Skeletal muscle satellite cell (primary cell): ENCODE results near the gene LRRC56.

ENCODE experiments used
- H3K27me3 ChIP-seq: 2 replicates; pipeline ENCODE4 v1.7.0; 2013; ENCODE audit warnings: low read length; ENCODE audit not compliant: control insufficient read depth, insufficient read depth
- H3K36me3 ChIP-seq: 2 replicates; pipeline ENCODE4 v1.7.0; 2013; ENCODE audit warnings: mild to moderate bottlenecking, control low read depth, low read length; ENCODE audit not compliant: insufficient read depth
- H3K4me1 ChIP-seq: 2 replicates; pipeline ENCODE4 v1.7.0; 2013; ENCODE audit warnings: low read length; ENCODE audit not compliant: control insufficient read depth, insufficient read depth
- H3K4me2 ChIP-seq: 2 replicates; pipeline ENCODE4 v1.7.0; 2013; ENCODE audit warnings: mild to moderate bottlenecking, low read length
- H3K4me3 ChIP-seq: 2 replicates; pipeline ENCODE4 v1.7.0; 2013; ENCODE audit warnings: low read length
- H3K9ac ChIP-seq: 2 replicates; pipeline ENCODE4 v1.7.0; 2013; ENCODE audit warnings: mild to moderate bottlenecking, low read depth, low read length, moderate library complexity
- H3K9me3 ChIP-seq: replicated peaks from 2 replicates; pipeline ENCODE4 v1.7.0; 2013; ENCODE audit warnings: mild to moderate bottlenecking, control low read depth, low read length

The LRRC56 gene

GRCh38 chr11:578276-579035 is 41.1 kb downstream of the LRRC56 start:
- H3K9me3 ChIP-seq = no peaks in the 10 kb centered on the region
- H3K4me1 ChIP-seq = peaks cover 34% of the 10 kb centered on the region
- H3K9ac ChIP-seq = peak overlapping the region; percentile 98
- no peaks in the 10 kb centered on the region for H3K27me3 ChIP-seq
- H3K4me2 ChIP-seq = peak overlapping the region; percentile 89
- peak overlapping the region; percentile 90 for H3K4me3 ChIP-seq
- H3K36me3 ChIP-seq = peaks cover 2% of the 10 kb centered on the region

- Histone ChIP-seq H3K9me3 (no peaks in the 10 kb centered on the region), H3K9ac (no peak overlapping the region), H3K36me3 (peaks cover 10% of the 10 kb centered on the region), H3K4me2 (peak overlapping the region; percentile 32), H3K4me1 (peaks cover 31% of the 10 kb centered on the region), H3K4me3 (no peak overlapping the region), H3K27me3 (no peaks in the 10 kb centered on the region)
These were observed 42.7 kb downstream of the LRRC56 start for GRCh38 chr11:579830-580601.

- H3K4me3 ChIP-seq = no peak overlapping the region
- H3K9ac ChIP-seq = no peak overlapping the region
- H3K36me3 ChIP-seq = peaks cover 12% of the 10 kb centered on the region
- no peak overlapping the region for H3K4me2 ChIP-seq
- no peaks in the 10 kb centered on the region for H3K27me3 ChIP-seq
- peaks cover 26% of the 10 kb centered on the region for H3K4me1 ChIP-seq
- no peaks in the 10 kb centered on the region for H3K9me3 ChIP-seq
These were observed 44.0 kb downstream of the LRRC56 start for GRCh38 chr11:581342-581741.

DNA sequence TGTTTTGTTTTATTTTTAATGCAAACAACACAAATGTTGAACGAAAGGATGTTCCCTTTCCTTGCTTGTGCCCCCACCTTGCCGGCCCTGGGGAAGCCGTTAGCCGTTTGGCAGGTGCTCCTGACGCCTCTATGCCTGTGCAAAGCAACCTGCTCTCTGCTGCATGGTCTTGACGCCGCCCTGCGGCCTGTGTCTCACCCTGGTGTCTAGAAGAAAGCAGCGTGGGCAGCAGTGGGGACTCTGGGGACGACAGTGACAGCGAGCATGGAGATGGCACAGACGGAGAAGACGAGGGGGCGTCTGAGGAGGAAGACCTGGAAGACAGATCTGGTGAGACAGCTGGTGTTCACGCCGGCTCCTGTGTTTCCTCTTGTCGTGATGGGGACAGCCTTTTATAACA is 44.4 kb downstream of the LRRC56 start:
- H3K4me1 ChIP-seq = peaks cover 26% of the 10 kb centered on the region
- H3K4me2 ChIP-seq = no peak overlapping the region
- no peak overlapping the region for H3K4me3 ChIP-seq
- peaks cover 15% of the 10 kb centered on the region for H3K36me3 ChIP-seq
- no peaks in the 10 kb centered on the region for H3K9me3 ChIP-seq
- H3K9ac ChIP-seq = no peak overlapping the region
- no peaks in the 10 kb centered on the region for H3K27me3 ChIP-seq

- Histone ChIP-seq H3K9me3 (no peaks in the 10 kb centered on the region), H3K4me3 (no peak overlapping the region), H3K36me3 (peaks cover 34% of the 10 kb centered on the region)
These were observed 47.0 kb downstream of the LRRC56 start for GRCh38 chr11:584287-584686.

DNA sequence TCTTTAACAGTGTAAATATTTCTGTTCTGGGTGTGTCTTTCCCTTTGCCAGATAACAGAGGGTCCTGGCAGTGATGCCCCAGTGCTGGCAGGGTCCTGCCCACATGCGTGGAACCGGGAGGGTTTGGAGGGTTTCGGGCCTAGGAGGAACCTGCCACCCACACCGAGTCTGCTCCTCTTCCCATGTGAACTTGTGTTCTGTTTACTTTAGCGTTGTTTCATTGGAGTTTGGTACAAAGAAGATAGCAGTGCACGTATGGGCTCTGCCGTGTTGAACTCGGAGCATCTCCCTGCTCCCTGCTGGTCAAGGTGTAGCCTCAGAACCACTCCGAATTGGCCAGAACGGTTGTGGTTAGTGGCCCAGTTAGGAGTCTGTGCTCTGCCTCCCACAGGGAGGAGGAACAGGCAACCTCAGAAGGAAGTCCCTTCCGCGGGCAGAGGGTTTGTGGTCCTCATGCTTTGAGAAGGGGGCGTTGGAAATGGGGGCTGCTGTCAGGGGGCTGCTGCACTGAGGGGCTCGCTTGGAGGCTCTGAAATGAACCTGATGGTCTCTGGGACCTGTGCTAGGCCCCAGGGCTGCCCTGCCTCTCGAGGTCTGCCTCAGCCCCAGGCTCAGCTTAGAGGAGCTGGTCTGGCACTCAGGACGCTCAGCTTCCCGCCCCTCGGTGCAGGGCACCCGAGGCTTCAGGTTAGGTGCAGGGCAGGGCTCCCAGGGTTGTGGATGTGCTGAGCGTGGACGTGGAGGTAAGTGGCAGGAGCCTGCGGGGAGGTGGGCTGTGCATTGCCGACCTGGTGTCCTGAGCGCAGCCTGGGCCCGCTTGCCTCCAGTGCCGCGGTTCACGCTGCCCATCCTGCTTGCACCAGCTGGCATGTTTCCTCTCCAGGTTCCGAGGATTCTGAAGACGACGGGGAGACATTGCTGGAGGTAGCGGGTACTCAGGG is 49.3 kb downstream of the LRRC56 start:
- Histone ChIP-seq H3K27me3 (no peaks in the 10 kb centered on the region), H3K9ac (no peak overlapping the region), H3K4me2 (no peak overlapping the region), H3K9me3 (no peaks in the 10 kb centered on the region), H3K4me1 (peaks cover 13% of the 10 kb centered on the region), H3K36me3 (peaks cover 54% of the 10 kb centered on the region), H3K4me3 (no peak overlapping the region)

More at GRCh38 chr11:584287-584686, 47.0 kb downstream of the LRRC56 start:
- Histone ChIP-seq H3K4me1 (peaks cover 21% of the 10 kb centered on the region), H3K27me3 (no peaks in the 10 kb centered on the region), H3K9ac (no peak overlapping the region), H3K4me2 (no peak overlapping the region)

DNA sequence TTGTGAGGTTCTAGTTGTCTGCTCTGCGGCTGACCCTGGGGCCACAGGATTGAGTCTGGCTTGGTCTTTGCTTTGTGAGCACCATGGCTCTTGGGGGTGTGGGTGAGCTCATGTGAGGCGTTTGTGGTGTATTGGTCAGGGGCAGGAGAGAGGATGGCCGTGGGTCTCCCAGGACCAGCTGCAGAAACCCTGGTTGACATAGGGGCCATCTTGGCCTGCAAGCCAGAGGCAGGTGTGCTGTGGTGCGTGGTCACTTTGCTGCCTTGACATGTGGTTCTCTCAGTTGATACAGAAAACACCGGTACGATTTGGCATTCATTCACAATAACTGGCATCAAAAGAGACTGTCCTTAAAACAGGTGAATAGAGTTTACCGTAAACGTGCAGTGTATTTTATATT is 50.2 kb downstream of the LRRC56 start:
- Histone ChIP-seq H3K4me3 (no peak overlapping the region), H3K4me2 (peak overlapping the region; percentile 51), H3K9ac (no peak overlapping the region), H3K9me3 (no peaks in the 10 kb centered on the region), H3K4me1 (peaks cover 13% of the 10 kb centered on the region), H3K36me3 (peaks cover 60% of the 10 kb centered on the region), H3K27me3 (no peaks in the 10 kb centered on the region)

GRCh38 chr11:587978-588380 is 50.7 kb downstream of the LRRC56 start:
- Histone ChIP-seq H3K4me1 (peaks cover 13% of the 10 kb centered on the region), H3K9me3 (no peaks in the 10 kb centered on the region), H3K4me3 (no peak overlapping the region), H3K4me2 (peak overlapping the region; percentile 51), H3K27me3 (no peaks in the 10 kb centered on the region), H3K36me3 (peaks cover 65% of the 10 kb centered on the region), H3K9ac (no peak overlapping the region)

- peaks cover 72% of the 10 kb centered on the region for H3K36me3 ChIP-seq
These were observed 52.5 kb downstream of the LRRC56 start for GRCh38 chr11:589798-590197.

GRCh38 chr11:590997-591396 is 53.7 kb downstream of the LRRC56 start:
- Histone ChIP-seq H3K36me3 (peaks cover 79% of the 10 kb centered on the region), H3K9ac (no peak overlapping the region), H3K9me3 (no peaks in the 10 kb centered on the region), H3K4me2 (no peak overlapping the region), H3K27me3 (no peaks in the 10 kb centered on the region), H3K4me3 (no peak overlapping the region), H3K4me1 (peaks cover 16% of the 10 kb centered on the region)

More at GRCh38 chr11:589798-590197, 52.5 kb downstream of the LRRC56 start:
- H3K4me3 ChIP-seq = no peak overlapping the region
- H3K4me2 ChIP-seq = no peak overlapping the region
- peaks cover 16% of the 10 kb centered on the region for H3K4me1 ChIP-seq
- H3K9ac ChIP-seq = no peak overlapping the region
- no peaks in the 10 kb centered on the region for H3K9me3 ChIP-seq
- H3K27me3 ChIP-seq = no peaks in the 10 kb centered on the region

DNA sequence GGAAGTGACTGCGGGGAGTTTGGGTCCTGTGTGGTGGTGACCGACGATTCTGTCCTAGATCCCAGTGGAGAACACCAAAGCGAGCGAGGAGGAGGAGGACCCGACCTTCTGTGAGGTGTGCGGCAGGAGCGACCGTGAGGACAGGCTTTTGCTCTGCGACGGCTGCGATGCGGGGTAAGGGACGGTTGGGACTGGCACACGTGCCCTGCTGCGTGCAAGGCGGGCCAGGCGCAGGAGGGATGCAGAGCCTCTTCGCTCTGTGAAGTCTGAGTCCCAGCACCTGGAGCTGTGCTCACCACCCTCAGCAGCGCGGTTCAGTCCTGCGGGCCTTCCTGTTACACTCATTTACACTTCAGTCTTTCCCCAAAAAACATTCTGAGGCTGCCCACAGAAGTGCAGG is 55.2 kb downstream of the LRRC56 start:
- Histone ChIP-seq H3K4me2 (no peak overlapping the region), H3K36me3 (peaks cover 80% of the 10 kb centered on the region)

More for the DNA sequence above, 55.2 kb downstream of the LRRC56 start:
- no peaks in the 10 kb centered on the region for H3K9me3 ChIP-seq
- H3K4me1 ChIP-seq = peaks cover 11% of the 10 kb centered on the region
- no peak overlapping the region for H3K4me3 ChIP-seq
- no peak overlapping the region for H3K9ac ChIP-seq
- H3K27me3 ChIP-seq = no peaks in the 10 kb centered on the region
